Adrenal gland (tissue), 5 donors: Measurements from ENCODE around the gene RSRC2.

Source experiments
- CTCF ChIP-seq, 6 experiments: fragments of 450-650 bp in 4 of 6; fragments of 200-600 bp in 2 of 6; sonication (generic) in 1 of 6; IDR thresholded peaks; 1 replicate in 5 of 6; 2 replicates in 1 of 6; pipeline versions ENCODE4 v1.5.1 to v1.8.0; 2016 to 2021; ENCODE audit warnings: antibody characterized with exemption in 6 of 6, mild to moderate bottlenecking in 2 of 6, moderate library complexity in 1 of 6
- POLR2A ChIP-seq, 2 donors: fragments of 450-650 bp; IDR thresholded peaks; one replicate each; pipeline ENCODE4 v1.6.1; 2017; ENCODE audit warnings: antibody characterized with exemption in 2 of 2, mild to moderate bottlenecking in 2 of 2, moderate library complexity in 1 of 2
- donor health status: DM: no; HTN: no; CAD: no.

GRCh38 chr12:122499991-122500684 is 26.6 kb downstream of the RSRC2 start:
- TF ChIP-seq POLR2A (IDR thresholded peaks at IDR 0.05): peak in 1 of 2 donors; percentile 1
- no peak for TF ChIP-seq CTCF (IDR thresholded peaks at IDR 0.05)
